HG03520 (cell line): ENCODE measurements around the gene ATF1.
A peak's percentile ranks its signal among the peaks of the same experiment; 100 is the strongest.
"Not testable (repeated sequence)": the region's sequence is repeated elsewhere in the genome, so short reads cannot be mapped to it uniquely, and the experiment has no call there.

Experiments used
- ATAC-seq: cut with Tn5 transposase; IDR thresholded peaks from one replicate; pipeline ENCODE4 v1.9.1; 2021; ENCODE audit warnings: mild to moderate bottlenecking, moderate library complexity; ENCODE audit not compliant: unreplicated experiment

The ATF1 gene

DNA sequence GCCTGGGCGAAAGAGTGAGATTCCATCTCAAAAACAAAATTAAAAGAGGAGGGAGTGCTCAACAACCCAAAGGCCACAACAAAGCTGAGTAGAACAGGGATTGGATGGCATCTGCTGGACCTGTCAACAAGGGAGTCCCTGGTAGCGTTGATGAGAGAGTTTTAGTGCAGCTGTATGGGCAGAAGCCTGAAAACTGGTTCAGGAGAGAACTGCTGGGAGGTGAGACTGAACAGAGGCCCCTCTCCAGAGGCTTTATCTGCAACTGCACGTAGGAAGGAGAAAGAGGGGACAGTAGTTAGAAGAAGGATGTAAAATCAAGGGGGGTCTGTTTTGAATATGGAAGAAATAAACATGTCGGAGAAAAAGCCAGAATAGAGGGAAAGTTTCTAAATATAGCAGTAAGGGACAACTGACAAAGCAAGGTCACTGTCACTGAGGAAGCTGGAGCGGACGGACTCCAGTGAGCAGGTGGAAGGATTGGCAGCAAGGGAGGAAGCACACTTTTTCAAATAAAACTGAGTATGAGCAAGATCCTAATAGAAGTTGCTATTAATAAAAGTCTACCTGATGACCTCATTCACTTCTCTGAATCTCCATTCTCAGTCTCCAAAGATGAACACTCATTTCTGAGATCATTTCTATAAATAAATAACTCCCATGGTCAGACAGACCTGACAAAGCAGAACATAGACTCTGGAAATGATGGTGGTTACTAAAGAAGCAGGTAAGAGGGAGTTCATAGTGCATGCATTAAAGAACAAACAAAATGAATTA lies 11.8 kb upstream of the ATF1 start:
- ATAC-seq = no peak

DNA sequence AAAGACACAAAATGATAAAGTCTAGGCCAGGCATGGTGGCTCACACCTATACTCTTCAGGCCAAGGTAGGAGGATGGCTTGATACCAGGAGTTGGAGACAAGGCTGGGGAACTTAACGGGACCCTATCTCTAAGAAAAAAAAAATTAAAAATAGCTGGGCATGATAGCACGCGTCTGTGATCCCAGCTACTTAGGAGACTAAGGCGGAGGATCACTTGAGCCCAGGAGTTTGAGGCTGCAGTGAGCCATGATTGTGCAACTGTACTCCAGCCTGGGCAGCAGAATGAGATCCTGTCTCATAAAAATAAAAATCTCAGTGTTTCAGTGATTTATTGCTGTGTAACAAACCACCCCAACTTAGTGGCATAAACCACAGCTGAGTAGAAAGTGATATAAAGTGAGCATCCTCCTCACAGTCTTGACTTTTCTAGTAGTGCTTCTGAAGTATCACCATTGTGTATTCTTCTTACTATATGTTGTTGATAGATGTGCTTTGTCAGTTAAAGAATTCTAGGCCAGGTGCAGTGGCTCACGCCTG lies 10.6 kb upstream of the ATF1 start:
- no peak for ATAC-seq

DNA sequence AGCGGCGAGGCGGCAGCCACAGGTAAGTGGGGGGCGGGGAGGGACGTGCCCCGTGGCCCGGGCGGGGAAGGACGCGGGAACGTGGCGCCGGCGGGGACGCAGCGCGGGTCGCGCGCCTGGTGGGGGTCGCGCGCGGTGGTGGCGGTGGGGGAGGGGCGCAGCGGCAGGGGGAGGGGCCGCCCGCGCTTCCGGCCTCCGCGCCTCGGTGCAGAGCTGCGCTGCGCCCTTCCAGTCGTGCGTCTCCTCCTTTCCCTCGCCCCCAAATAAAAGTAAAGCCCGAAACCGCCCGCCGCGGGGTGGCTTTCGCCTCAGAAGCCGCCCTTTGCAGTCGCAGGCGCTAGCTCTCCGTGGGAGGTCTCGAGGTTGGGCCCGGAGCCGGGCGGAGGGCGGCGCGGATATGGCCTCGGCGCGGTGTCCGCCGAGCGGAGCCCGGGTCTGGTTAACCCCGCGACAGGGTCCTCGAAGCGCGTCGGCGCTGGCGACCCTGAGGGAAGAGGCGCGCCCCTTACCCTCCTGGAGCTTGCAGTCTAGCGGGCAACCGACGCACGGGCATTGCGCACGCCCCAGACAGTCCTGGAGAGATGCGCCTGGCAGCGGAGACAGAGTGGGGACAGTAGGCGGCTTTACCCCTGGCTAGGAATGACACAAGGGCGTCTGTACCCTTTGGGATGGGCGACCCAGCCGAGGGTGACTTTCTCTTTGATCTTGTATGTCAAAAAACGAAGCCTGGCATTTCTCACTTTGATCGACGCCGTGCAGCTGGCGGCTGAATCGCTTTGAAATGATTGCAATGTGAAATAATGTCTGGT lies 589 bp downstream of the ATF1 start:
- peak; percentile 36 for ATAC-seq

DNA sequence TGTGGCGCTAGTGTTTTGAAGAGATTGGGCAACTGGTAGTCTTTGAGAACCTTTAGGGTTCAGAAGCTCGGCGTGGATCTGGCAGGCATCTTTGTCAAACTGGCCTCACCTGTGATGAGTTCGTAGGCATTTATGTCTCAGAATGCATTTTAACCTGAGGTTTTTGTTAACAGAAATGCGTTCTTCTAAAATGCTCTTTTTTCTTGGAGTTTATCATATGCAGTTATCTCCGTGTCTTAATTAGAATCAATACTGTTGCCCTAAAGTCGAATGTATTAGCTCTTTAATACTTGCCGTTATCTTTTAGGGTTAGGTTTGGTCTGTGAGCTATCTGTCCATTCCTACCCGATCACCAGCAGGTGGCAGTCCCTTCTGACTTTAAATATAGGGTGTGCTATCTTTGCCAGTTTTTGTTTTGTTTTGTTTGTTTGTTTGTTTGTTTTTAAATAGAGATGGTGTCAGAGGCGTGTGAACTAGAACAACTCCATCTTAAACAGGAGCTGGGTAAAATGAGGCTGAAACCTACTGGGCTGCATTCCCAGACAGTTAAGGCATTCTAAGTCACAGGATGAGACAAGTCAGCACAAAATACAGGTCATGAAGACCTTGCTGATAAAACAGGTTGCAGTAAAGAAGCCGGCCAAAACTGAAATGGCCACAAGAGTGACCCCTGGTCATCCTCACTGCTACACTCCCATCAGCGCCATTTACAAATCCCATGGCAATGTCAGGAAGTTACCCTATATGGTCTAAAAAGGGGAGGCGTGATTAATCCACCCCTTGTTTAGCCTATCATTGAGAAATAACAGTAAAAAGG lies 1.4 kb downstream of the ATF1 start:
- ATAC-seq = peak; percentile 34

GRCh38 chr12:50768391-50768790 lies 4.5 kb downstream of the ATF1 start:
- no peak for ATAC-seq

GRCh38 chr12:50768813-50769212 lies 4.9 kb downstream of the ATF1 start:
- ATAC-seq = not testable (repeated sequence)

- ATAC-seq = no peak
Measured at GRCh38 chr12:50771409-50771808, 7.5 kb downstream of the ATF1 start.

DNA sequence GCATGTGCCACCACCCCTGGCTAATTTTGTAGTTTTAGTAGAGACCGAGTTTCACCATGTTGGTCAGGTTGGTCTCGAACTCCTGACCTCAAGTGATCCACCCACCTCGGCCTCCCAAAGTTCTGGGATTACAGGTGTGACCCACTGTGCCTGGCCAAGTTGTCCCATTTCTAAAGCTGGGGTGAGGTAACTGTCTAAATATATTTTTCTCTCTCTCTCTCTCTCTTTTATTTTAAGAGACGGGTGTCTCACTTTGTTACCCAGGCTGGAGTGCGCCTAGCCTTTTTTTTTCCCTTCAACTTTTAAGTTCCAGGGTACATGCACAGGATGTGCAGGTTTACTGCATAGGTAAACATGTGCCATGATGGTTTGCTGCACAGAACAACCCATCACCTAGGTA lies 8.6 kb downstream of the ATF1 start:
- no peak for ATAC-seq

DNA sequence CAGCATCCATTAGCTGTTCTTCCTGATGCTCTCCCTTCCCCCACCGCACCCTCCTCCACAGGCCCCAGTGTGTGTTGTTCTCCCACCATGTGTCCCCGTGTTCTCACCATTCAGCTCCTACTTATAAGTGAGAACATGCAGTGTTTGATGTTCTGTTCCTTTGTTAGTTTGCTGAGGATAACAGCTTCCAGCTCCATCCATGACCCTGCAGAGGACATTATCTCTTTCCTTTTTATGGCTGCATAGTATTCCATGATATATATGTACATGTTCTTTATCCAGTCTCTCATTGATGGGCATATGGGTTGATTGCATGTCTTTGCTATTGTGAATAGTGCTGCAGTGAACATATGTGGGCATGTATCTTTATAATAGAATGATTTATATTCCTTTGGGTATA lies 9.0 kb downstream of the ATF1 start:
- no peak for ATAC-seq

GRCh38 chr12:50775251-50775650 lies 11.3 kb downstream of the ATF1 start:
- ATAC-seq = no peak

DNA sequence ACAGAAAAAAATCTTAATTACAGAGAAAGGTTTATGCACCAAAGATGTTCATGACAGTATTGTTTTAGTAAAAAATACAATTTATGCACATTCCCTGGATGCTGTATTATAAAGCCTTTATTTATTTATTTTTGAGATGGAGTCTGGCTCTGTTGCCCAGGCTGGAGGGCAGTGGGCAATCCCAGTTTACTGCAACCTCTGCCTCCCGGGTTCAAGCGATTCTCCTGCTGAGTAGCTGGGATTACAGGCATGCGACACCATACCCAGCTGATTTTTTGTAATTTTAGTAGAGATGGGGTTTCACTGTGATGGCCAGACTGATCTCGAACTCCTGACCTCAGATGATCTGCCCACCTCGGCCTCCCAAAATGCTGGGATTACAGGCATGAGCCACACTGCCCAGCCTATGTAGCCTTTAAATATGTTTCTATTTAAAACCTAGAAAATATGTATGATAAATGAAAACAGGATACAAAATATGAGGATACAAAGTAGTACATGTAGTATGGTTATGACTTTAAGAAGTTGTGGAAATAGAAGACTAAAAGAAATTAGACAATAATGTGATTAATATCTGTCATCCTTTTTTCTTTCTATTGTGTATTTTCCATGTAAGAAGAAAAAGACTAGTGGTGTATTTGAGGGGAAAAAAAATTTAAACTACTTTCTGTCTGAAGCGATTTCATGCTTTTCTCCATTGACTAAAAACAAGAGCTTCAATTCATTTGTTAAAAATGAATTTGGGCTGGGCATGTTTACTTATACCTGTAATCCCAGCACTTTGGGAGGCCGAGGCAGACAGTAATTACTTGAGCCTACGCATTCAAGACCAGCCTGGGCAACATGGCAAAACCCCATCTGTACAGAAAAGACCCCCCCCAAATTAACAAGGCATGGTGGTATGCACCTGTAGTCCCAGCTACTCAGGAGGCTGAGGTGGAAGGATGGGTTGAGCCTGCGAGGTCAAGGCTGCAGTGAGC lies 13.1 kb downstream of the ATF1 start:
- no peak for ATAC-seq

- no peak for ATAC-seq
Measured at GRCh38 chr12:50778663-50779590, 15.0 kb downstream of the ATF1 start.

- no peak for ATAC-seq
Measured at GRCh38 chr12:50780013-50780412, 16.1 kb downstream of the ATF1 start.

DNA sequence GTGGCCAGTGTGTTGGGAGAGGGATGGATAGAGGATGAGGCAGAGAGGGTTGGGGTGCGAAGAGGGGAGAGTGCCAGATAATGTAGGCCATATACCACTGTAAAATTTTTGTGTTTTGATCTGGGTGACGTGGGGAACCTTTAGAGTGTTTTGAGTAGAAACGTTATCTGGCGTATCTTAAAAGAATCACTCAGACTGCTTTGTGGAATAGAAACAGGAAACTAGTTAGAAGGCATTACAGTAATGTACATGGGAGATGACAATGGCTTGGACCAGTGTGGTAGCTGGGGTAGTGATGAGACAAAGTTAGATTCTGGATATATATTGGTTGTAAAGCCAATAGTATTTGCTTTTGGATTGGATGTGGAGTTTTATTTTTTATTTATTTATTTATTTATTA lies 20.6 kb downstream of the ATF1 start:
- no peak for ATAC-seq

DNA sequence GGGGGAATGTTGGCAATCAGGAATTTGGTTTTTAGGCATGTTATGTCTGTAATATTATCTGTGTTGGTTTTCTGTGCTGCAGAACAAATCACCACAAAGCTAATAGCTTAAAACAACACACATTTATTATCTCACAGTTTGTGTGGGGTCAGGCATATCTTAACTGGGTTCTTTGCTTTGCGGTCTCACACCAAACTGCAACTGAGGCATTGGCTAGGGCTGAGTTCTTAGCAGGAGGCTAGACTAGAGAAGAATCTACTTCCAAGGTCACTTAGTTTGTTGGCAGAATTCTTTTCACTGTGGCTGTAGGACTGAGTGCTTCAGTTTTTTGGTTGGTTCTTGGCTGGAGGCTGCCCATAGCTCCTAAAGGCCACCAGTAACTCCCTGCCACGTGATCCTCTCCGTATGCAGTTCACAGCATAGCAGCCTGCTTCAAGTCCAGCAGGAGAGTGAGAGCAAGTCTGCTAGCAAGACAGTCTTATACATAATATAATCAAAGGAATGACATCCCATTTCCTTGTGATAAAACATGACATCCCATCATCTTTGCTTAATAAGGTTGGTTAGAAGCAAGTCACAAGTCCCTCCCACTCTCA lies 21.6 kb downstream of the ATF1 start:
- ATAC-seq = no peak

DNA sequence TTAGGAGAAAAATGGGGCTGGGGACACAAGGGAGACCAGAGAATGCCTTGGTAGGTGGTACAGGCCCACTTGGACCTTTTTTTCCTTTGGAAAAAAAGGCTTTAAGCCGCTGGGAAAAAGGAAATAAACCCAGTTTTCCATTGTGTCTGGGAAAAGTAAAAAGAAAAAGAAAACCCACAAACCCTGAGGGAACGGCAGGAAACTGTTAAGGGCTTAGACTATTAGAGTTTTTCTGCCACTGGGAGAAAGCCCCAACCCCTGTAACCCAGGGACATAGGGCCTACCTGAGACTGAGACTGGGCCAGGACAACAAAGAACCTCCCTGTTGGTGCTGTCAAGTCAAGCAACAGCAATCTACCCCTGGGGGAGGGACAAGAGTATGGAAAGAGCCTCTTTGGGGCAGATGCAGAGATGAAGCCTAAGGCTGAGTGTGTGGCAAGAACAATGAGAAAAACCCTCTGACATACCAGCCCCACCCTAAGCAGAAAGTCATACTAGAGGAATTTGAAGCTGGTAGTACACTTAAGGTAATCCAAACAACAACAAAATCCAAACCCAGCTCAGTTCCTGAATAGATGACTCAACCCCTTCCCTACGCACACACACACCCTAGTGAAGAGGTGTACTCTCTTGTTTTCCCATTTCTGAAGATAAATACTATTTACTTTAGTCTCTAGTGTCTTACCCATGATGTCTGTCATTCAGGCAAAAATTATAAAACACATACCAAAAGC lies 22.8 kb downstream of the ATF1 start:
- ATAC-seq = no peak

DNA sequence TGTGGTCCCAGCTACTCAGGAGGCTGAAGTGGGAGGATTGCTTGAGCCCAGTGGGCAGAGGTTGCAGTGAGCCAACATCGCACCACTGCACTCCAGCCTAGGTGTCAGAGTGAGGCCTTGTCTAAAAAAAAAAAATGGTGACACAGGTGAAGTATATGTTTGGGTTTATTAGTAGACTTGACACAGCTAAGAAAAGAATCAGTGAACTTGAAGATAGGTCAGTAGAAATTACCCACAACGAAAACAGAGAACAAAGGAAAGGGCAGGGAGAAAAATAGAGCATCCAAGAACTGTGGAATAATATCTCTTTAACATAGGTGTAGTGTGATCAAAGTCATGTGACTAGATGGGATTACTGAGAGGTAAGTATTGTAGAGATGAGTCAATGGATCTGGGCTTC lies 23.7 kb downstream of the ATF1 start:
- ATAC-seq = no peak

GRCh38 chr12:50788561-50788960 lies 24.7 kb downstream of the ATF1 start:
- no peak for ATAC-seq
